Ishikawa (cell line): ENCODE data around the gene FPGS.

Source experiments
- CEBPB ChIP-seq: IDR thresholded peaks from 2 replicates; pipeline ENCODE4 v1.6.1; 2012
- CREB1 ChIP-seq: IDR thresholded peaks from 2 replicates; pipeline ENCODE4 v1.6.1; 2012; ENCODE audit warnings: low read depth
- EGR1 ChIP-seq: IDR thresholded peaks from 2 replicates; pipeline ENCODE4 v1.6.1; 2012
- EP300 ChIP-seq: IDR thresholded peaks from 2 replicates; pipeline ENCODE4 v1.6.1; 2012; ENCODE audit warnings: borderline replicate concordance
- FOXM1 ChIP-seq: IDR thresholded peaks from 2 replicates; pipeline ENCODE4 v1.6.1; 2012; ENCODE audit warnings: low read depth, borderline replicate concordance
- NFIC ChIP-seq: IDR thresholded peaks from 2 replicates; pipeline ENCODE4 v1.6.1; 2012
- RAD21 ChIP-seq: IDR thresholded peaks from 2 replicates; pipeline ENCODE4 v1.6.1; 2012; ENCODE audit warnings: low read depth
- TAF1 ChIP-seq: IDR thresholded peaks from 2 replicates; pipeline ENCODE4 v1.6.1; 2012; ENCODE audit warnings: low read depth, mild to moderate bottlenecking
- TCF12 ChIP-seq: IDR thresholded peaks from 2 replicates; pipeline ENCODE4 v1.6.1; 2012; ENCODE audit warnings: low read depth
- TEAD4 ChIP-seq: IDR thresholded peaks from 2 replicates; pipeline ENCODE4 v1.6.1; 2012
- YY1 ChIP-seq: IDR thresholded peaks from 2 replicates; pipeline ENCODE4 v1.6.1; 2012; ENCODE audit warnings: low read depth
- ZBTB7A ChIP-seq: IDR thresholded peaks from 2 replicates; pipeline ENCODE4 v1.6.1; 2012; ENCODE audit warnings: low read depth
- TF ChIP-seq, protein P1 (sequence below): IDR thresholded peaks from 2 replicates; pipeline ENCODE4 v1.6.1; 2012
- TF ChIP-seq, protein P2 (sequence below): IDR thresholded peaks from 2 replicates; pipeline ENCODE4 v1.6.1; 2012
- TF ChIP-seq, protein P3 (sequence below): IDR thresholded peaks from 2 replicates; pipeline ENCODE4 v1.6.1; 2012; ENCODE audit warnings: low read depth, mild to moderate bottlenecking

Gene FPGS

DNA sequence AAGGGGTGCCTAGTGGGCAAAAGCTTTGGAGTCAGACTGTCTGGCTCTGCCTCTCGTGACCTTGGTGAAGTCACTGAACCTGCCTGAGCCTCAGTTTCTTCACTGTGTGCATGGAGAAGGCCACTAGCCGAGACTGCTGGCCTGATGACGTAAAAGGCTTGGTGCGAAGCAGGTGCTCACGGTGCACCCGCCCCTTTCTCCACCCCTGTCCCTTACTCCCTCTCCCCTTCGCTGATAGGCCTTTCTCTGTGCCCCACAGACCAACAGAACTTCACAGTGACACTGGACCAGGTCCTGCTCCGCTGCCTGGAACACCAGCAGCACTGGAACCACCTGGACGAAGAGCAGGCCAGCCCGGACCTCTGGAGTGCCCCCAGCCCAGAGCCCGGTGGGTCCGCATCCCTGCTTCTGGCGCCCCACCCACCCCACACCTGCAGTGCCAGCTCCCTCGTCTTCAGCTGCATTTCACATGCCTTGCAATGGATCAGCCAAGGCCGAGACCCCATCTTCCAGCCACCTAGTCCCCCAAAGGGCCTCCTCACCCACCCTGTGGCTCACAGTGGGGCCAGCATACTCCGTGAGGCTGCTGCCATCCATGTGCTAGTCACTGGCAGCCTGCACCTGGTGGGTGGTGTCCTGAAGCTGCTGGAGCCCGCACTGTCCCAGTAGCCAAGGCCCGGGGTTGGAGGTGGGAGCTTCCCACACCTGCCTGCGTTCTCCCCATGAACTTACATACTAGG is 10.4 kb downstream of the FPGS start:
- TF ChIP-seq CEBPB (no peak), ZBTB7A (no peak), NFIC (no peak), TEAD4 (no peak), TCF12 (no peak), RAD21 (no peak), EGR1 (no peak), EP300 (no peak), YY1 (no peak), FOXM1 (no peak), CREB1 (no peak), TAF1 (no peak)
- TF ChIP-seq, protein P1, sequence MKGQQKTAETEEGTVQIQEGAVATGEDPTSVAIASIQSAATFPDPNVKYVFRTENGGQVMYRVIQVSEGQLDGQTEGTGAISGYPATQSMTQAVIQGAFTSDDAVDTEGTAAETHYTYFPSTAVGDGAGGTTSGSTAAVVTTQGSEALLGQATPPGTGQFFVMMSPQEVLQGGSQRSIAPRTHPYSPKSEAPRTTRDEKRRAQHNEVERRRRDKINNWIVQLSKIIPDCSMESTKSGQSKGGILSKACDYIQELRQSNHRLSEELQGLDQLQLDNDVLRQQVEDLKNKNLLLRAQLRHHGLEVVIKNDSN, result no peak
- TF ChIP-seq, protein P2, sequence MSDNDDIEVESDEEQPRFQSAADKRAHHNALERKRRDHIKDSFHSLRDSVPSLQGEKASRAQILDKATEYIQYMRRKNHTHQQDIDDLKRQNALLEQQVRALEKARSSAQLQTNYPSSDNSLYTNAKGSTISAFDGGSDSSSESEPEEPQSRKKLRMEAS, result no peak
- TF ChIP-seq, protein P3, sequence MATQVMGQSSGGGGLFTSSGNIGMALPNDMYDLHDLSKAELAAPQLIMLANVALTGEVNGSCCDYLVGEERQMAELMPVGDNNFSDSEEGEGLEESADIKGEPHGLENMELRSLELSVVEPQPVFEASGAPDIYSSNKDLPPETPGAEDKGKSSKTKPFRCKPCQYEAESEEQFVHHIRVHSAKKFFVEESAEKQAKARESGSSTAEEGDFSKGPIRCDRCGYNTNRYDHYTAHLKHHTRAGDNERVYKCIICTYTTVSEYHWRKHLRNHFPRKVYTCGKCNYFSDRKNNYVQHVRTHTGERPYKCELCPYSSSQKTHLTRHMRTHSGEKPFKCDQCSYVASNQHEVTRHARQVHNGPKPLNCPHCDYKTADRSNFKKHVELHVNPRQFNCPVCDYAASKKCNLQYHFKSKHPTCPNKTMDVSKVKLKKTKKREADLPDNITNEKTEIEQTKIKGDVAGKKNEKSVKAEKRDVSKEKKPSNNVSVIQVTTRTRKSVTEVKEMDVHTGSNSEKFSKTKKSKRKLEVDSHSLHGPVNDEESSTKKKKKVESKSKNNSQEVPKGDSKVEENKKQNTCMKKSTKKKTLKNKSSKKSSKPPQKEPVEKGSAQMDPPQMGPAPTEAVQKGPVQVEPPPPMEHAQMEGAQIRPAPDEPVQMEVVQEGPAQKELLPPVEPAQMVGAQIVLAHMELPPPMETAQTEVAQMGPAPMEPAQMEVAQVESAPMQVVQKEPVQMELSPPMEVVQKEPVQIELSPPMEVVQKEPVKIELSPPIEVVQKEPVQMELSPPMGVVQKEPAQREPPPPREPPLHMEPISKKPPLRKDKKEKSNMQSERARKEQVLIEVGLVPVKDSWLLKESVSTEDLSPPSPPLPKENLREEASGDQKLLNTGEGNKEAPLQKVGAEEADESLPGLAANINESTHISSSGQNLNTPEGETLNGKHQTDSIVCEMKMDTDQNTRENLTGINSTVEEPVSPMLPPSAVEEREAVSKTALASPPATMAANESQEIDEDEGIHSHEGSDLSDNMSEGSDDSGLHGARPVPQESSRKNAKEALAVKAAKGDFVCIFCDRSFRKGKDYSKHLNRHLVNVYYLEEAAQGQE, result no peak

DNA sequence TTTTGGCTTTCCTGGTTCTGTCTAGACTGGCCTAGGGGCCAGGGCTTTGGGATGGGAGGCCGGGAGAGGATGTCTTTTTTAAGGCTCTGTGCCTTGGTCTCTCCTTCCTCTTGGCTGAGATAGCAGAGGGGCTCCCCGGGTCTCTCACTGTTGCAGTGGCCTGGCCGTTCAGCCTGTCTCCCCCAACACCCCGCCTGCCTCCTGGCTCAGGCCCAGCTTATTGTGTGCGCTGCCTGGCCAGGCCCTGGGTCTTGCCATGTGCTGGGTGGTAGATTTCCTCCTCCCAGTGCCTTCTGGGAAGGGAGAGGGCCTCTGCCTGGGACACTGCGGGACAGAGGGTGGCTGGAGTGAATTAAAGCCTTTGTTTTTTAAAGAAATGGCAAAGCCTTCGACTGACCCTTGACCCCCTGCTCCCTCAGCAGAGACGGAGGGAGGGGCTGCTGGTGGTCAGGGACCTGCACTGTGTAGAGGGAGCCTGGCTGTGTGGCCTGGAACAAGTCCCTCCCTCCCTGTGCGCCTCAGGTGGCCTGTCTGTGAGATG is 11.1 kb downstream of the FPGS start:
- TF ChIP-seq TAF1 (no peak), RAD21 (no peak), NFIC (no peak), TCF12 (no peak), CREB1 (no peak), FOXM1 (no peak), TEAD4 (no peak), EP300 (no peak), CEBPB (no peak), ZBTB7A (no peak), EGR1 (no peak), YY1 (no peak)
- TF ChIP-seq, protein P2, result no peak
- TF ChIP-seq, protein P1, result no peak
- TF ChIP-seq, protein P3, result no peak

DNA sequence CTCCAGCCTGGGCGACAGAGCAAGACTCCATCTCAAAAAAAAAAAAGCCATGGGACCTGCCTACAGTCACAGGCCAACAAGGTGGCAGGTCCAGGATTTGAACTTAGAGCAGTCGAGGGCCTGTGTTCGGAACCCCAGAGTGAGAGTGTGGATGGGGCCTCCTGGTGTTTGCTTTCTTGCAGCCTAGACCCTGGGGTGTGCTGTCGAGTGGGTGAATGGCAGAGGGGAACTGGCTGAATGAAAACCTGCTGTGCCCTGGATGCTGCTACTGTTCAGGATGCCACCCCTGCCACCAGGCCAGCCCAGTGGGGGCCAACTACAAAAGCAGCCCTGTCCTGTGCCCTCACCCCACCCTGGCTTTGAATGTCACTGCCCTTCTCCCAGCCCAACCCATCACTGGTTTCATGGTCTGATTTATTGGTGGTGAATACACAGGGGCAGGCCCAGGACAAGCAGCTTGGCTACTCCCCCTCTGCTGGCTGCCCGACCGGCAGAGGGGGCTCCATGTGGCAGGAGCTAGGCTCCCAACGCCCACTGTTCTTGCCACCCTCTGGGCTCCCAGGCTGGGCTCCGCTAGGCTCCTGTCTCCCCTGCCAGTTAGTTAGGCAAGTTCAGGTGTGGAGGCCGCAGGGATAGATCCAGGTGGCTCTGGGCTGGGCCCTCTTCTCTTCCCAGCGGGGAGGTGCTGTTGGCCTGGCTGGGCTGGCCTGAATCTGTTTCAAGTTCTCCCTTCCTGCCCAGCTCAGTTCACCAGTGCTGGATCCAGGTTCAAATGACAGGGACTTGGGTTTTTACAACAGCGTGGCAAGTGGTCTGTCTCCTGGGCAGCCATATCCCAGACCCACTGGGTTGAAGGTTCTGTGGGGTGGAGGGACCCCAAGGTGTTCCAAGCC is 12.2 kb downstream of the FPGS start:
- TF ChIP-seq TEAD4 (no peak), ZBTB7A (no peak), RAD21 (no peak), YY1 (no peak), NFIC (no peak), EP300 (no peak), TAF1 (no peak), CEBPB (no peak), EGR1 (no peak), TCF12 (no peak), FOXM1 (no peak), CREB1 (no peak)
- TF ChIP-seq, protein P3, result no peak
- TF ChIP-seq, protein P1, result no peak
- TF ChIP-seq, protein P2, result no peak
